ENCODE results near the gene NFIB. TPM values are rescaled to one million over a fixed set of nuclear protein-coding genes. Genes with fewer than 3 reads are reported as not detected.

Gene NFIB
- total and polyA plus RNA-seq, 2 of the 8 experiments (the other 6 are each of a cell fraction or from before 2014, with no cell fraction given) = 2.6 to 13.1 TPM

DNA sequence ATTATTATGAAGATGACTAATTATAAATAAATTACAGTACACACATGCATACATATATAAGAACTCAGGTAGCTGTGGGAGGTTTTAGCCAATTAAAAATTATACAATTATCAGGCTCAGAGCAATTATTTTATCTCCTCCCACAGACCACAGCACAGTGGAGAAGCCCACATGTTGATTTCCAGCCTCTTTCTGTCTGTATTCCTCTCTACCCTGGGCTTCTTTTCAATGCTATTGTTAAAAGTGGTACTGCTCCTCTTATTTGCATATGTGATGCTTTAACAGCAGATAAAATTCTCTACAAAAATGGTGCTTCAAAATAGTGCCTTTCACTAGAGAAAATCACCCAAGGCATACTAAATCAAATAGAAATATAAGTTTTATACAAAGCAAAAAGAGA is 218.7 kb downstream of the NFIB start:
- H3K4me3 ChIP-seq (ENCODE audit: extremely low read depth in 1 of 4, insufficient read depth in 2 of 4, low read depth in 3 of 4, low read length in 4 of 4) = no peak overlapping the region
- H2BK120ac ChIP-seq (replicated peaks; ENCODE audit: low read depth, low read length) = no peak overlapping the region
- no peak overlapping the region for H2BK12ac ChIP-seq (ENCODE audit: low read depth, low read length)
- no peak overlapping the region for H4K91ac ChIP-seq (replicated peaks; ENCODE audit: insufficient read length, low read length)
- no peak overlapping the region for H3K9ac ChIP-seq (replicated peaks in 1 of 4; ENCODE audit: extremely low read depth in 1 of 4, low read depth in 3 of 4, low read length in 3 of 4)
- H3K4me1 ChIP-seq (replicated peaks in 1 of 4; ENCODE audit: control insufficient read depth in 3 of 4, insufficient read depth in 4 of 4, low read length in 3 of 4) = peaks cover 0 to 11% (median 4%) of the 10 kb centered on the region in 4 experiments; a peak in 4 of 7 replicates
- no peak overlapping the region for H4K8ac ChIP-seq (ENCODE audit: extremely low read depth, insufficient read depth, low read length)
- no peak overlapping the region for H2BK5ac ChIP-seq (ENCODE audit: low read depth, low read length)
- H2AFZ ChIP-seq (ENCODE audit: low read length) = no peak overlapping the region
- H4K20me1 ChIP-seq (replicated peaks in 1 of 2; ENCODE audit: control insufficient read depth in 1 of 2, insufficient read depth in 2 of 2, low read length in 2 of 2) = no peaks in the 10 kb centered on the region
- H3K36me3 ChIP-seq (ENCODE audit: control insufficient read depth in 2 of 4, insufficient read depth in 4 of 4, low read length in 3 of 4) = no peaks in the 10 kb centered on the region; a peak in 1 of 8 replicates
- DNase-seq (ENCODE audit: low read depth in 1 of 2, low spot score in 2 of 2) (no peak), FAIRE-seq (no peak)
- CTCF ChIA-PET (ENCODE audit: partially characterized antibody) = no interaction called here
- no peak overlapping the region for H3K4ac ChIP-seq (replicated peaks; ENCODE audit: insufficient read length, low read depth, low read length)
- H3K4me2 ChIP-seq (ENCODE audit: insufficient read depth in 1 of 2, low read depth in 2 of 2, low read length in 2 of 2) = no peak overlapping the region
- no peak overlapping the region for H3K14ac ChIP-seq (ENCODE audit: insufficient read length)
- no peak overlapping the region for H4K5ac ChIP-seq (ENCODE audit: insufficient read length, low read depth, low read length)
- no peak overlapping the region for H3K18ac ChIP-seq (ENCODE audit: extremely low read depth, low read length)
- no peak overlapping the region for H3K56ac ChIP-seq (replicated peaks; ENCODE audit: insufficient read length, low read depth, low read length)
- H2BK20ac ChIP-seq (ENCODE audit: low read length) = no peak overlapping the region
- H3K9me3 ChIP-seq (ENCODE audit: insufficient read depth in 2 of 2, low read depth in 1 of 2, low read length in 1 of 2) = no peaks in the 10 kb centered on the region
- no peak overlapping the region for H3K27ac ChIP-seq (ENCODE audit: low read depth, low read length)
- no peaks in the 10 kb centered on the region for H3K27me3 ChIP-seq (replicated peaks in 1 of 4; ENCODE audit: control insufficient read depth in 3 of 4, extremely low read depth in 1 of 4, insufficient read depth in 3 of 4, low read length in 3 of 4)
- no peak overlapping the region for H2BK15ac ChIP-seq (ENCODE audit: low read length)
- H3K23me2 ChIP-seq (ENCODE audit: low read depth, low read length) = no peaks in the 10 kb centered on the region
- H3K79me1 ChIP-seq (ENCODE audit: low read depth, low read length) = no peaks in the 10 kb centered on the region
- H2AK5ac ChIP-seq (ENCODE audit: low read depth, low read length) = no peak overlapping the region
- no peak overlapping the region for H3K23ac ChIP-seq (ENCODE audit: insufficient read length)
- POLR2A ChIA-PET (ENCODE audit: partially characterized antibody) = no interaction called here
- H3K79me2 ChIP-seq (ENCODE audit: control insufficient read depth in 1 of 2, insufficient read depth in 2 of 2, low read length in 2 of 2) = no peaks in the 10 kb centered on the region
- TF ChIP-seq CHD2 (IDR thresholded peaks at IDR 0.05; ENCODE audit: low read length) (no peak), KDM4A (IDR thresholded peaks at IDR 0.05; ENCODE audit: low read depth, low read length, severe bottlenecking) (no peak), ASH2L (IDR thresholded peaks at IDR 0.05; ENCODE audit: low read length) (no peak), EZH2 (IDR thresholded peaks at IDR 0.05; ENCODE audit: low read depth, low read length, severe bottlenecking) (no peak), POLR2A (IDR thresholded peaks at IDR 0.05; ENCODE audit: control extremely low read depth in 1 of 2, low read depth in 2 of 2, low read length in 2 of 2) (no peak), FOSL1 (IDR thresholded peaks at IDR 0.05; ENCODE audit: insufficient read depth, low read depth, low read length) (no peak), CEBPB (IDR thresholded peaks at IDR 0.05; ENCODE audit: low read depth, low read length) (no peak), SUZ12 (IDR thresholded peaks at IDR 0.05; ENCODE audit: low read length) (no peak), EGR1 (IDR thresholded peaks at IDR 0.05; ENCODE audit: borderline replicate concordance, low read depth, low read length) (no peak), RXRA (IDR thresholded peaks at IDR 0.05; ENCODE audit: insufficient read depth, low read depth, low read length) (no peak), BACH1 (IDR thresholded peaks at IDR 0.05; ENCODE audit: low read length) (no peak), TAF7 (optimal IDR thresholded peaks at IDR 0.05; ENCODE audit: borderline replicate concordance, low read depth, low read length) (no peak), CTBP2 (IDR thresholded peaks at IDR 0.05; ENCODE audit: borderline replicate concordance, insufficient read depth, insufficient read length, low read length) (no peak)
- TF ChIP-seq, protein P1, sequence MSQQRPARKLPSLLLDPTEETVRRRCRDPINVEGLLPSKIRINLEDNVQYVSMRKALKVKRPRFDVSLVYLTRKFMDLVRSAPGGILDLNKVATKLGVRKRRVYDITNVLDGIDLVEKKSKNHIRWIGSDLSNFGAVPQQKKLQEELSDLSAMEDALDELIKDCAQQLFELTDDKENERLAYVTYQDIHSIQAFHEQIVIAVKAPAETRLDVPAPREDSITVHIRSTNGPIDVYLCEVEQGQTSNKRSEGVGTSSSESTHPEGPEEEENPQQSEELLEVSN (IDR thresholded peaks at IDR 0.05) = no peak
- TF ChIP-seq, protein P2, sequence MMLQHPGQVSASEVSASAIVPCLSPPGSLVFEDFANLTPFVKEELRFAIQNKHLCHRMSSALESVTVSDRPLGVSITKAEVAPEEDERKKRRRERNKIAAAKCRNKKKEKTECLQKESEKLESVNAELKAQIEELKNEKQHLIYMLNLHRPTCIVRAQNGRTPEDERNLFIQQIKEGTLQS (IDR thresholded peaks at IDR 0.05; ENCODE audit: insufficient read depth, low read depth, low read length) = no peak
